GM23338 (cell line): ENCODE results near the gene TNS3. TPM values are rescaled to one million over a fixed set of nuclear protein-coding genes. Genes with fewer than 3 reads are reported as not detected.

ENCODE experiments used
- ATAC-seq: fragments of 200-7000 bp; cut with Tn5 transposase; 3 replicates; pipeline ENCODE4 v1.9.1; 2020
- DNase-seq: peaks from one replicate; pipeline ENCODE4 v3.0.0-alpha.2; 2015; ENCODE audit warnings: low spot score
- H2AFZ ChIP-seq: fragments of 200-600 bp; sonication (generic); 2 replicates; pipeline ENCODE4 v1.8.0; 2016; ENCODE audit warnings: antibody characterized with exemption, mild to moderate bottlenecking, moderate library complexity
- H3F3A ChIP-seq: fragments of 200-600 bp; sonication (generic); replicated peaks from 2 replicates; pipeline ENCODE4 v1.8.0; 2017; ENCODE audit warnings: antibody characterized with exemption, mixed run types, low read depth
- H3K27ac ChIP-seq: fragments of 200-600 bp; sonication (generic); 2 replicates; pipeline ENCODE4 v1.6.1; 2016; ENCODE audit warnings: low read depth
- H3K27me3 ChIP-seq: fragments of 200-600 bp; sonication (generic); 2 replicates; pipeline ENCODE4 v1.8.0; 2016; ENCODE audit warnings: mild to moderate bottlenecking, mixed run types, moderate library complexity; ENCODE audit not compliant: insufficient read depth
- H3K36me3 ChIP-seq: fragments of 200-600 bp; sonication (generic); 2 replicates; pipeline ENCODE4 v1.8.0; 2016; ENCODE audit warnings: mild to moderate bottlenecking; ENCODE audit not compliant: insufficient read depth
- H3K4me1 ChIP-seq: fragments of 200-600 bp; sonication (generic); 2 replicates; pipeline ENCODE4 v1.8.0; 2016; ENCODE audit warnings: mild to moderate bottlenecking, moderate library complexity; ENCODE audit not compliant: insufficient read depth
- H3K4me2 ChIP-seq: fragments of 200-600 bp; sonication (generic); 2 replicates; pipeline ENCODE4 v1.7.1; 2017; ENCODE audit warnings: mixed run types
- H3K4me3 ChIP-seq: fragments of 200-600 bp; sonication (generic); 2 replicates; pipeline ENCODE4 v1.6.1; 2016; ENCODE audit warnings: mixed run types
- H3K79me2 ChIP-seq: fragments of 200-600 bp; sonication (generic); replicated peaks from 2 replicates; pipeline ENCODE4 v1.8.0; 2017; ENCODE audit warnings: mild to moderate bottlenecking; ENCODE audit not compliant: insufficient read depth
- H3K9me2 ChIP-seq: fragments of 200-600 bp; sonication (generic); 2 replicates; pipeline ENCODE4 v1.8.0; 2017; ENCODE audit not compliant: insufficient read depth
- H4K20me1 ChIP-seq: fragments of 200-600 bp; sonication (generic); replicated peaks from 2 replicates; pipeline ENCODE4 v1.8.0; 2017; ENCODE audit warnings: mild to moderate bottlenecking; ENCODE audit not compliant: insufficient read depth
- H3K27ac Mint-ChIP-seq: 2 replicates; pipeline ENCODE4 v1.8.0; 2020; ENCODE audit warnings: inconsistent platforms, mild to moderate bottlenecking, moderate library complexity, mixed read lengths
- H3K27me3 Mint-ChIP-seq: 3 replicates; pipeline ENCODE4 v1.8.0; 2022; ENCODE audit warnings: low read depth, mild to moderate bottlenecking, moderate library complexity, mixed read lengths, inconsistent platforms; ENCODE audit not compliant: insufficient read depth, poor library complexity
- H3K36me3 Mint-ChIP-seq: 3 replicates; pipeline ENCODE4 v1.8.0; 2021; ENCODE audit warnings: low read depth, mild to moderate bottlenecking, inconsistent platforms, moderate library complexity, mixed read lengths
- H3K4me1 Mint-ChIP-seq: 3 replicates; pipeline ENCODE4 v1.8.0; 2020; ENCODE audit warnings: mild to moderate bottlenecking, inconsistent platforms, mixed read lengths
- H3K4me3 Mint-ChIP-seq: 3 replicates; pipeline ENCODE4 v1.8.0; 2021; ENCODE audit warnings: moderate library complexity, mild to moderate bottlenecking, inconsistent platforms, mixed read lengths
- H3K9me3 Mint-ChIP-seq: 3 replicates; pipeline ENCODE4 v1.8.0; 2020; ENCODE audit warnings: moderate library complexity, mild to moderate bottlenecking, inconsistent platforms, mixed read lengths
- CREB1 ChIP-seq: fragments of 250-450 bp; sonication (Bioruptor Pico); IDR thresholded peaks from 2 replicates; pipeline ENCODE4 v1.5.0; 2020; ENCODE audit warnings: low read depth, mild to moderate bottlenecking, moderate library complexity
- POLR2AphosphoS5 ChIP-seq: IDR thresholded peaks from 2 replicates; pipeline ENCODE4 v1.6.1; 2016; ENCODE audit warnings: antibody characterized with exemption, low read depth
- ZNF331 ChIP-seq: fragments of 250-450 bp; sonication (Bioruptor Pico); IDR thresholded peaks from 2 replicates; pipeline ENCODE4 v1.5.0; 2020; ENCODE audit warnings: low read depth, mild to moderate bottlenecking, moderate library complexity
- polyA plus RNA-seq: library from polyadenylated mRNA; unstranded; fragments of >200 nt; fragmentation: Nextera tagmentation; extraction: Ambion mirVana; gene quantifications from 2 replicates; pipeline ENCODE4 v1.2.1, GENCODE V29; 2016
- total RNA-seq: library from RNA; depleted of rRNA; stranded (reverse); fragments of >200 nt; shearing (Covaris generic); gene quantifications from 2 replicates; pipeline ENCODE4 v1.2.3, GENCODE V29; 2014
- TF ChIP-seq, protein P1 (sequence below): IDR thresholded peaks from one replicate; pipeline ENCODE4 v1.6.1; 2018; ENCODE audit warnings: antibody characterized with exemption; ENCODE audit not compliant: unreplicated experiment
- TF ChIP-seq, protein P2 (sequence below): fragments of 250-450 bp; sonication (Bioruptor Pico); IDR thresholded peaks from 2 replicates; pipeline ENCODE4 v1.5.0; 2020; ENCODE audit warnings: mild to moderate bottlenecking, moderate library complexity
- TF ChIP-seq, protein P3 (sequence below): IDR thresholded peaks from 2 replicates; pipeline ENCODE4 v1.6.1; 2016; ENCODE audit warnings: antibody characterized with exemption

TNS3 gene
- total and polyA plus RNA-seq, 2 experiments from 2014 or later: 6.2 to 28.7 TPM

DNA sequence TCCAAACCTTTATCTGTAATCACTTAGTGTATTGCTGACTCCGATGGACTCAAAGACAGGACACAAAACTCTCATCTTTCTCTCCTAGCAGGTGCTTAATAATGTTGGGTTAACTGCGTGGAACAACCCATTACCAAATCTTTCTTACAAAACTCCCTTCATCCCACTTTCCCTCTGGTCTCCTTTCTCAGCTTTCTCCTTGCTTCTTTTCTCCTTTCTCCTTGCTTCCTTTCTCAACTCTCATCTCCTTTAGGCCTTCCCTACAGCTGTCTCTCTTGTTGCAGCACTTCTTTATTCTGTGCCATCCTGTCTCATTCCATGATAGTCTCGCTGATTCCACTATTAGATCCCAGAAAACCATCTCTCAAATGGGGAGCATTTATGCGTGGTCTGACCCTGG, 67.5 kb downstream of the TNS3 start:
- DNase-seq: no peak
- no peaks in the 10 kb centered on the region for H3K27me3 ChIP-seq
- H3K9me2 ChIP-seq: peaks cover 11% of the 10 kb centered on the region
- Mint-ChIP-seq H3K4me3 (no peak overlapping the region), H3K27me3 (peaks cover 2% of the 10 kb centered on the region), H3K4me1 (peaks cover 7% of the 10 kb centered on the region; the same call in 2 of the 3 replicates), H3K9me3 (no peaks in the 10 kb centered on the region), H3K27ac (no peak overlapping the region), H3K36me3 (peaks cover 10% of the 10 kb centered on the region; the same call in 2 of the 3 replicates)
- H3K4me2 ChIP-seq: no peak overlapping the region
- TF ChIP-seq, protein P1, sequence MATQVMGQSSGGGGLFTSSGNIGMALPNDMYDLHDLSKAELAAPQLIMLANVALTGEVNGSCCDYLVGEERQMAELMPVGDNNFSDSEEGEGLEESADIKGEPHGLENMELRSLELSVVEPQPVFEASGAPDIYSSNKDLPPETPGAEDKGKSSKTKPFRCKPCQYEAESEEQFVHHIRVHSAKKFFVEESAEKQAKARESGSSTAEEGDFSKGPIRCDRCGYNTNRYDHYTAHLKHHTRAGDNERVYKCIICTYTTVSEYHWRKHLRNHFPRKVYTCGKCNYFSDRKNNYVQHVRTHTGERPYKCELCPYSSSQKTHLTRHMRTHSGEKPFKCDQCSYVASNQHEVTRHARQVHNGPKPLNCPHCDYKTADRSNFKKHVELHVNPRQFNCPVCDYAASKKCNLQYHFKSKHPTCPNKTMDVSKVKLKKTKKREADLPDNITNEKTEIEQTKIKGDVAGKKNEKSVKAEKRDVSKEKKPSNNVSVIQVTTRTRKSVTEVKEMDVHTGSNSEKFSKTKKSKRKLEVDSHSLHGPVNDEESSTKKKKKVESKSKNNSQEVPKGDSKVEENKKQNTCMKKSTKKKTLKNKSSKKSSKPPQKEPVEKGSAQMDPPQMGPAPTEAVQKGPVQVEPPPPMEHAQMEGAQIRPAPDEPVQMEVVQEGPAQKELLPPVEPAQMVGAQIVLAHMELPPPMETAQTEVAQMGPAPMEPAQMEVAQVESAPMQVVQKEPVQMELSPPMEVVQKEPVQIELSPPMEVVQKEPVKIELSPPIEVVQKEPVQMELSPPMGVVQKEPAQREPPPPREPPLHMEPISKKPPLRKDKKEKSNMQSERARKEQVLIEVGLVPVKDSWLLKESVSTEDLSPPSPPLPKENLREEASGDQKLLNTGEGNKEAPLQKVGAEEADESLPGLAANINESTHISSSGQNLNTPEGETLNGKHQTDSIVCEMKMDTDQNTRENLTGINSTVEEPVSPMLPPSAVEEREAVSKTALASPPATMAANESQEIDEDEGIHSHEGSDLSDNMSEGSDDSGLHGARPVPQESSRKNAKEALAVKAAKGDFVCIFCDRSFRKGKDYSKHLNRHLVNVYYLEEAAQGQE: no peak
- TF ChIP-seq POLR2AphosphoS5: no peak
- no peak for ATAC-seq
- H3K4me3 ChIP-seq: no peak overlapping the region
- H2AFZ ChIP-seq: no peak overlapping the region
- peaks cover 4% of the 10 kb centered on the region; the same call in 1 of the 2 replicates for H3K36me3 ChIP-seq
- H4K20me1 ChIP-seq: peaks cover 5% of the 10 kb centered on the region; the same call in 1 of the 2 replicates
- H3F3A ChIP-seq: no peaks in the 10 kb centered on the region
- peaks cover 25% of the 10 kb centered on the region for H3K79me2 ChIP-seq
- no peak overlapping the region for H3K27ac ChIP-seq
- no peaks in the 10 kb centered on the region for H3K4me1 ChIP-seq

DNA sequence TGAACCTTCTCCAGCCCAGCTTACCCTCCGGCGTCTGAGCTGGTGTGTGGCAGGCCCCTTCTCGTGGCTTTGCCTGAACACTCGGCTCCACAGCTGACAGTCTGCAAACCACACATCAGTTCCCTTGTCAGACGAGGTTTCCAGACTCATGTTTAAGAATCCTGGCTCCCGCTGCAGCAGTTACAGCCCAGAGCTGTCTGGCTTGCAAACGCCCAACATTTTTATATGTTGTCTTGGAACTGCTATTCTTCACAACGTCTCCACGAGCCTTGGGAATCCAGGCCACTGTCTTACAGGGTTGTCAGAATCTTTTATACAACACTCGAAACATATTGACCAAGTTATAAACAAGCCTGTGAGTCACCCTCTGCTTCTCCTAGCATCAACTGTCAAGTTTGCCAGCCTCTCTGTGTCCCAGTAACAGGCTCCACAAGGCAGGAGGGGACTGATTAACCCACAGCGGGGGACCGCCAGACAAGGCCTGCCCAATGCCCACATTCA, 68.1 kb downstream of the TNS3 start:
- Histone ChIP-seq H3K27me3 (no peaks in the 10 kb centered on the region), H3K79me2 (peaks cover 25% of the 10 kb centered on the region), H4K20me1 (peaks cover 5% of the 10 kb centered on the region; the same call in 1 of the 2 replicates), H3K27ac (no peak overlapping the region), H3K4me3 (no peak overlapping the region), H3K36me3 (peaks cover 4% of the 10 kb centered on the region; the same call in 1 of the 2 replicates), H3K4me1 (no peaks in the 10 kb centered on the region), H3K9me2 (peaks cover 11% of the 10 kb centered on the region), H3K4me2 (no peak overlapping the region), H3F3A (no peaks in the 10 kb centered on the region), H2AFZ (no peak overlapping the region)
- Mint-ChIP-seq H3K9me3 (no peaks in the 10 kb centered on the region), H3K36me3 (peaks cover 11% of the 10 kb centered on the region; the same call in 2 of the 3 replicates), H3K27me3 (no peaks in the 10 kb centered on the region), H3K4me3 (no peak overlapping the region), H3K27ac (no peak overlapping the region), H3K4me1 (peaks cover 7% of the 10 kb centered on the region; the same call in 2 of the 3 replicates)
- DNase-seq (no peak), ATAC-seq (0 out of 3 replicates have a peak, but pooled peaks have one; percentile 31)
- TF ChIP-seq, protein P2, sequence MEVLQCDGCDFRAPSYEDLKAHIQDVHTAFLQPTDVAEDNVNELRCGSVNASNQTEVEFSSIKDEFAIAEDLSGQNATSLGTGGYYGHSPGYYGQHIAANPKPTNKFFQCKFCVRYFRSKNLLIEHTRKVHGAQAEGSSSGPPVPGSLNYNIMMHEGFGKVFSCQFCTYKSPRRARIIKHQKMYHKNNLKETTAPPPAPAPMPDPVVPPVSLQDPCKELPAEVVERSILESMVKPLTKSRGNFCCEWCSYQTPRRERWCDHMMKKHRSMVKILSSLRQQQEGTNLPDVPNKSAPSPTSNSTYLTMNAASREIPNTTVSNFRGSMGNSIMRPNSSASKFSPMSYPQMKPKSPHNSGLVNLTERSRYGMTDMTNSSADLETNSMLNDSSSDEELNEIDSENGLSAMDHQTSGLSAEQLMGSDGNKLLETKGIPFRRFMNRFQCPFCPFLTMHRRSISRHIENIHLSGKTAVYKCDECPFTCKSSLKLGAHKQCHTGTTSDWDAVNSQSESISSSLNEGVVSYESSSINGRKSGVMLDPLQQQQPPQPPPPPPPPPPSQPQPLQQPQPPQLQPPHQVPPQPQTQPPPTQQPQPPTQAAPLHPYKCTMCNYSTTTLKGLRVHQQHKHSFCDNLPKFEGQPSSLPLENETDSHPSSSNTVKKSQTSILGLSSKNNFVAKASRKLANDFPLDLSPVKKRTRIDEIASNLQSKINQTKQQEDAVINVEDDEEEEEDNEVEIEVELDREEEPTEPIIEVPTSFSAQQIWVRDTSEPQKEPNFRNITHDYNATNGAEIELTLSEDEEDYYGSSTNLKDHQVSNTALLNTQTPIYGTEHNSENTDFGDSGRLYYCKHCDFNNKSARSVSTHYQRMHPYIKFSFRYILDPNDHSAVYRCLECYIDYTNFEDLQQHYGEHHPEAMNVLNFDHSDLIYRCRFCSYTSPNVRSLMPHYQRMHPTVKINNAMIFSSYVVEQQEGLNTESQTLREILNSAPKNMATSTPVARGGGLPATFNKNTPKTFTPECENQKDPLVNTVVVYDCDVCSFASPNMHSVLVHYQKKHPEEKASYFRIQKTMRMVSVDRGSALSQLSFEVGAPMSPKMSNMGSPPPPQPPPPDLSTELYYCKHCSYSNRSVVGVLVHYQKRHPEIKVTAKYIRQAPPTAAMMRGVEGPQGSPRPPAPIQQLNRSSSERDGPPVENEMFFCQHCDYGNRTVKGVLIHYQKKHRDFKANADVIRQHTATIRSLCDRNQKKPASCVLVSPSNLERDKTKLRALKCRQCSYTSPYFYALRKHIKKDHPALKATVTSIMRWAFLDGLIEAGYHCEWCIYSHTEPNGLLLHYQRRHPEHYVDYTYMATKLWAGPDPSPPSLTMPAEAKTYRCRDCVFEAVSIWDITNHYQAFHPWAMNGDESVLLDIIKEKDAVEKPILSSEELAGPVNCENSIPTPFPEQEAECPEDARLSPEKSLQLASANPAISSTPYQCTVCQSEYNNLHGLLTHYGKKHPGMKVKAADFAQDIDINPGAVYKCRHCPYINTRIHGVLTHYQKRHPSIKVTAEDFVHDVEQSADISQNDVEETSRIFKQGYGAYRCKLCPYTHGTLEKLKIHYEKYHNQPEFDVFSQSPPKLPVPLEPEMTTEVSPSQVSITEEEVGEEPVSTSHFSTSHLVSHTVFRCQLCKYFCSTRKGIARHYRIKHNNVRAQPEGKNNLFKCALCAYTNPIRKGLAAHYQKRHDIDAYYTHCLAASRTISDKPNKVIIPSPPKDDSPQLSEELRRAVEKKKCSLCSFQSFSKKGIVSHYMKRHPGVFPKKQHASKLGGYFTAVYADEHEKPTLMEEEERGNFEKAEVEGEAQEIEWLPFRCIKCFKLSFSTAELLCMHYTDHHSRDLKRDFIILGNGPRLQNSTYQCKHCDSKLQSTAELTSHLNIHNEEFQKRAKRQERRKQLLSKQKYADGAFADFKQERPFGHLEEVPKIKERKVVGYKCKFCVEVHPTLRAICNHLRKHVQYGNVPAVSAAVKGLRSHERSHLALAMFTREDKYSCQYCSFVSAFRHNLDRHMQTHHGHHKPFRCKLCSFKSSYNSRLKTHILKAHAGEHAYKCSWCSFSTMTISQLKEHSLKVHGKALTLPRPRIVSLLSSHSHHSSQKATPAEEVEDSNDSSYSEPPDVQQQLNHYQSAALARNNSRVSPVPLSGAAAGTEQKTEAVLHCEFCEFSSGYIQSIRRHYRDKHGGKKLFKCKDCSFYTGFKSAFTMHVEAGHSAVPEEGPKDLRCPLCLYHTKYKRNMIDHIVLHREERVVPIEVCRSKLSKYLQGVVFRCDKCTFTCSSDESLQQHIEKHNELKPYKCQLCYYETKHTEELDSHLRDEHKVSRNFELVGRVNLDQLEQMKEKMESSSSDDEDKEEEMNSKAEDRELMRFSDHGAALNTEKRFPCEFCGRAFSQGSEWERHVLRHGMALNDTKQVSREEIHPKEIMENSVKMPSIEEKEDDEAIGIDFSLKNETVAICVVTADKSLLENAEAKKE: no peak
- TF ChIP-seq, protein P3, sequence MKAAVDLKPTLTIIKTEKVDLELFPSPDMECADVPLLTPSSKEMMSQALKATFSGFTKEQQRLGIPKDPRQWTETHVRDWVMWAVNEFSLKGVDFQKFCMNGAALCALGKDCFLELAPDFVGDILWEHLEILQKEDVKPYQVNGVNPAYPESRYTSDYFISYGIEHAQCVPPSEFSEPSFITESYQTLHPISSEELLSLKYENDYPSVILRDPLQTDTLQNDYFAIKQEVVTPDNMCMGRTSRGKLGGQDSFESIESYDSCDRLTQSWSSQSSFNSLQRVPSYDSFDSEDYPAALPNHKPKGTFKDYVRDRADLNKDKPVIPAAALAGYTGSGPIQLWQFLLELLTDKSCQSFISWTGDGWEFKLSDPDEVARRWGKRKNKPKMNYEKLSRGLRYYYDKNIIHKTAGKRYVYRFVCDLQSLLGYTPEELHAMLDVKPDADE: no peak
- TF ChIP-seq ZNF331 (no peak), CREB1 (CRISPR knock-in tag) (no peak)
- TF ChIP-seq, protein P1: no peak
